Muscle of leg (tissue), 11 donors: ENCODE data around the gene TNRC18. TPM values are rescaled to one million over a fixed set of nuclear protein-coding genes. Genes with fewer than 3 reads are reported as not detected.
"Not testable (repeated sequence)": the region's sequence is repeated elsewhere in the genome, so short reads cannot be mapped to it uniquely, and the experiment has no call there.

Experiments
- DNase-seq: peaks from one replicate; pipeline ENCODE4 v3.0.0; 2013
- H3K27ac ChIP-seq: one replicate; pipeline ENCODE4 v1.5.1; 2013; ENCODE audit warnings: mild to moderate bottlenecking, low read length, control low read depth
- H3K27me3 ChIP-seq: one replicate; pipeline ENCODE4 v1.6.1; 2013; ENCODE audit warnings: low read length; ENCODE audit not compliant: control insufficient read depth, insufficient read depth
- H3K36me3 ChIP-seq: one replicate; pipeline ENCODE4 v1.6.1; 2013; ENCODE audit warnings: low read length; ENCODE audit not compliant: control insufficient read depth, insufficient read depth
- H3K4me1 ChIP-seq: one replicate; pipeline ENCODE4 v1.6.1; 2013; ENCODE audit warnings: low read length; ENCODE audit not compliant: control insufficient read depth, insufficient read depth
- H3K4me3 ChIP-seq: one replicate; pipeline ENCODE4 v1.5.1; 2013; ENCODE audit warnings: low read length, control low read depth
- H3K9me3 ChIP-seq: replicated peaks from 2 replicates; pipeline ENCODE4 v1.6.1; 2013; ENCODE audit warnings: low read depth, low read length; ENCODE audit not compliant: control insufficient read depth
- WGBS: methylation state at CpG from one replicate; pipeline ENCODE4 v1.1.5; 2013; ENCODE audit warnings: missing lambda C conversion rate; ENCODE audit not compliant: insufficient coverage; 5-methylcytosine and 5-hydroxymethylcytosine counted together
- polyA plus RNA-seq, 8 donors: library from polyadenylated mRNA; unstranded; fragments of 120-200 nt; gene quantifications; one replicate each; pipeline versions ENCODE4 v1.2.1 to v1.2.3, GENCODE V29; 2013; ENCODE audit warnings: inconsistent platforms in 1 of 8, low replicate concordance in 1 of 8; ENCODE audit not compliant: insufficient read length in 8 of 8, insufficient read depth in 1 of 8
- total RNA-seq: library from RNA; stranded (reverse); fragments of 120-200 nt; gene quantifications from one replicate; pipeline ENCODE4 v1.2.4, GENCODE V29; 2013

Gene TNRC18
- total and polyA plus RNA-seq, 9 donors = 18.3 to 81.3 (median 56.6) TPM

DNA sequence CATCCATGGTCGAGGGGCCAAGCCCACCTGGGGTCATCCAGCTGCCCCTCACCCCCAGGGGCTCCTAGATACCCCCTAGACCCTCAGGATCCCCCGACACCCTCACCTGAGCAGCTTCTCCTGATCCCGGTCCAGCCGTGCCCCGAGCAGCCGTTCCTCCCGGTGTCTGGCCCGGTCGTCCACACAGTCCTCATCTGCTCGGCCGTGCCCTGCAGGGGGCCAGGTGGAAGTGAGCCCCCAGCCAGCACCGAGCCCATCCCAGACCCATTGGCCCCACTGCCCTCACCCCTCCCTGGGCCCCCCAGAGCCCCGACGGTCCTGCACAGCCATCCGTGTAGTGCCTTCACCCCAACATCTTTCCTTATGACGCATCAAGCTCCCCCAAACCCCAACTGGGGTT lies 45.8 kb downstream of the TNRC18 start:
- Histone ChIP-seq H3K27me3 (no peaks in the 10 kb centered on the region), H3K4me3 (no peak overlapping the region), H3K27ac (no peak overlapping the region), H3K4me1 (peaks cover 14% of the 10 kb centered on the region), H3K36me3 (peaks cover 48% of the 10 kb centered on the region), H3K9me3 (no peaks in the 10 kb centered on the region)
- 74% methylated on average over 12 of the region's 16 CpGs for WGBS
- DNase-seq = no peak

GRCh38 chr7:5377279-5377678 lies 46.4 kb downstream of the TNRC18 start:
- no peaks in the 10 kb centered on the region for H3K27me3 ChIP-seq
- 91% methylated on average over 20 of the region's 20 CpGs for WGBS
- H3K4me1 ChIP-seq = peaks cover 8% of the 10 kb centered on the region
- no peak overlapping the region for H3K4me3 ChIP-seq
- no peaks in the 10 kb centered on the region for H3K9me3 ChIP-seq
- H3K36me3 ChIP-seq = peaks cover 53% of the 10 kb centered on the region
- DNase-seq = no peak
- H3K27ac ChIP-seq = no peak overlapping the region

DNA sequence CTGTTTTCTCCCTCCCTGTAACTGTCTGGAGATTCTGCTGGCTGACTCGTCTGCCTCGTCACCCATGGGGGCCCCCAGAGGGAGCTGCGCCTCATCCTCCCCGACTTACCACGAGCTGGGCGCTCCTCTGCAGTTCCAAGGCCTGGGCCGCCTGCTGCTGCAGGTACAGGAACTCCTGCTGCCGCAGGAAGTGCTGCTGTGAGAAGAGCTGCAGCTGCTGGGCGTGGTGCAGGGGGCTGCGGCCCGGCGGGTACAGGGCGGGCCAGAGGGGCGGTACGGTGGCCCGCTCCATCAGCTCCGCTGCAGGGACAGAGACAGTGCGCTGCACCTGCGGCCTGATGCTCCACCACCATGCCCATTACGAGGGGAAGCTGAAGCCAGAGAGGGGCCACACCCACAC lies 47.7 kb downstream of the TNRC18 start:
- Histone ChIP-seq H3K36me3 (peaks cover 65% of the 10 kb centered on the region), H3K4me3 (no peak overlapping the region), H3K4me1 (peaks cover under 1% of the 10 kb centered on the region), H3K9me3 (no peaks in the 10 kb centered on the region), H3K27ac (no peak overlapping the region), H3K27me3 (no peaks in the 10 kb centered on the region)
- WGBS = 86% methylated on average over 16 of the region's 20 CpGs
- DNase-seq = no peak

- H3K4me1 ChIP-seq = no peaks in the 10 kb centered on the region
- H3K27ac ChIP-seq = no peak overlapping the region
- H3K27me3 ChIP-seq = no peaks in the 10 kb centered on the region
- no peaks in the 10 kb centered on the region for H3K9me3 ChIP-seq
- peaks cover 76% of the 10 kb centered on the region for H3K36me3 ChIP-seq
- no peak for DNase-seq
- H3K4me3 ChIP-seq = no peak overlapping the region
- WGBS = 90% methylated on average over 18 of the region's 19 CpGs
Observed at GRCh38 chr7:5374464-5374863, 49.2 kb downstream of the TNRC18 start.

GRCh38 chr7:5373300-5373699 lies 50.3 kb downstream of the TNRC18 start:
- Histone ChIP-seq H3K4me3 (no peak overlapping the region), H3K27me3 (no peaks in the 10 kb centered on the region), H3K36me3 (peaks cover 80% of the 10 kb centered on the region), H3K4me1 (no peaks in the 10 kb centered on the region), H3K27ac (no peak overlapping the region), H3K9me3 (no peaks in the 10 kb centered on the region)
- DNase-seq = no peak
- WGBS = 87% methylated on average over 4 of the region's 6 CpGs

DNA sequence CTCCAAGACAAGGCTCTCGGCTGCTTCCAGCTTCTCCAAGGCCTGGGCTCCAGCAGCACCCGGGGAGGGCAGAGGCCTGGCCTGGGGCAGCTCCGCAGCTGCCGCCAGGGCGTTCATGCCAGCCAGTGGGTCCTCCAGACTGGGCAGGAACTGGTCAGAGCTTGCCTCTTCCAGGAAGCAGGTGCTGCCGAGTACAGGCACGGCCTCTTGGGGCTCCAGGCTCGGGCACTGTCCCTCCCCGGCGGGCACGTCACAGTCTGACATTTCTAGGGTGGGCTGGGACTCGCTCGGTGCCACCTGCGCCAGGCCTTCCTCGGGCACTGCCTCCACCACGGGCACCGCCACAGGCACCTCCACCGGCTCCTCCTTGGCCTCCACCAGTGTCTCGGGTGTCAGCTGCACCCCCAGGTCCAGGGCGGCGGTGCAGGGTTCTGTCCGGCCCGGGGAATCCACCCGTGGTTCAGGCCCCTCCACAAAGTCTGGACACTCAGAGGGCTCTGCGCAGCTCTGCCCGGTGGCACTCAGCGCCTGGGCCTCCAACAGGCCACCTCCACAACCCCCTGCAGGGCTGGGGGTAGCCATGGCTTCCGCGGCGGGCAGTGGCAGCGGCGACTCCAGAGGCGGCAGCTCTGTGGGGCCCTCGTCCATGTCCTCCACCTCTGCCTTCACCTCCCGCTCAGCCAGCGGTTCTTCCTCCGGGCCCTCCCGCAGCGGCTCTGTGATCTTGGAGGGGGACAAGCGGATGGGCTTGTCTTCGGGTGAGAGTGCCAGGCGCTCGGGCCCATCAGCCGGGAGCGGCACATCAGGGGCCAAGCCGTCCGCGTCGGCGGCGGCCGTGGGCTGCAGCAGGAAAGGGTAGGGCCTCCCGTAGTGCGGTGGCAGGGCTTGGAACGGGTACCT lies 52.9 kb downstream of the TNRC18 start:
- WGBS = 92% methylated on average over 38 of the region's 55 CpGs
- H3K4me3 ChIP-seq = no peak overlapping the region
- no peak overlapping the region for H3K27ac ChIP-seq
- no peaks in the 10 kb centered on the region for H3K9me3 ChIP-seq
- H3K27me3 ChIP-seq = no peaks in the 10 kb centered on the region
- no peaks in the 10 kb centered on the region for H3K4me1 ChIP-seq
- peaks cover 61% of the 10 kb centered on the region for H3K36me3 ChIP-seq
- no peak for DNase-seq

GRCh38 chr7:5367661-5368060 lies 56.0 kb downstream of the TNRC18 start:
- DNase-seq = no peak
- H3K4me1 ChIP-seq = no peaks in the 10 kb centered on the region
- H3K9me3 ChIP-seq = no peaks in the 10 kb centered on the region
- peaks cover 47% of the 10 kb centered on the region for H3K36me3 ChIP-seq
- H3K27ac ChIP-seq = no peak overlapping the region
- no peaks in the 10 kb centered on the region for H3K27me3 ChIP-seq
- no peak overlapping the region for H3K4me3 ChIP-seq
- WGBS = 77% methylated on average over 4 of the region's 9 CpGs

- 80% methylated on average over 2 of the region's 12 CpGs for WGBS
- not testable (repeated sequence) for H3K27ac ChIP-seq, H3K4me1 ChIP-seq, H3K9me3 ChIP-seq, H3K27me3 ChIP-seq, H3K4me3 ChIP-seq
- H3K36me3 ChIP-seq = peaks cover 48% of the 10 kb centered on the region
- peak; percentile 91 for DNase-seq
Observed at GRCh38 chr7:5365976-5366625, 57.5 kb downstream of the TNRC18 start.

DNA sequence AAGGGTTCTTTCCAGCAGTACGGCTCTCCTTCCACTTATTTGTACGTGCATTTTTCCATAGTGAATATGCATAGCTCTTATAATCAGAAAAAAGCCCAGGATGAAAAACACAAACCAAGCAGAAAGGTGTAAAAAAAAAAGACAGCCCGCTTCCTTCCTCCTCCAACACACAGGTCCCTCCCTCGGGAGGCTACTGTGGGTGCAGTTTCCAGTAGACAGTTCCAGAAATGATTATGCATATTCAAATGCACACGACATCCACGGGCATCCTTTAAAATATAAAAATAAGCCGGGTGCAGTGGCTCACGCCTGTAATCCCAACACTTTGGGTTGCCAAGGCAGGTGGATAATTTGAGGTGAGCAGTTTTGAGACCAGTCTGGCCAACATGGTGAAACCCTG lies 59.9 kb downstream of the TNRC18 start:
- Histone ChIP-seq H3K4me3 (no peak overlapping the region), H3K4me1 (no peaks in the 10 kb centered on the region), H3K36me3 (peaks cover 48% of the 10 kb centered on the region), H3K27me3 (no peaks in the 10 kb centered on the region), H3K9me3 (no peaks in the 10 kb centered on the region), H3K27ac (no peak overlapping the region)
- DNase-seq = no peak
- 79% methylated on average over 2 of the region's 8 CpGs for WGBS

GRCh38 chr7:5362466-5362865 lies 61.2 kb downstream of the TNRC18 start:
- H3K36me3 ChIP-seq = peaks cover 60% of the 10 kb centered on the region
- H3K4me3 ChIP-seq = no peak overlapping the region
- H3K27me3 ChIP-seq = no peaks in the 10 kb centered on the region
- no peak for DNase-seq
- H3K4me1 ChIP-seq = no peaks in the 10 kb centered on the region
- no peak overlapping the region for H3K27ac ChIP-seq
- no peaks in the 10 kb centered on the region for H3K9me3 ChIP-seq
- whole genome bisulfite sequencing = 96% methylated on average over 18 of the region's 18 CpGs
